Gastroesophageal sphincter (tissue), 3 donors: ENCODE results near the gene SAMD5.

Experiments
- POLR2A ChIP-seq, 2 donors: fragments of 450-650 bp; IDR thresholded peaks; one replicate each; pipeline ENCODE4 v1.6.1; 2017; ENCODE audit warnings: antibody characterized with exemption in 2 of 2, mild to moderate bottlenecking in 2 of 2, moderate library complexity in 1 of 2
- POLR2AphosphoS5 ChIP-seq: sonication (generic); formaldehyde crosslinking; IDR thresholded peaks from one replicate; pipeline ENCODE4 v1.6.1; 2017; ENCODE audit warnings: antibody characterized with exemption
- TF ChIP-seq, protein P1 (sequence below), 4 experiments: fragments of 200-600 bp in 2 of 4; fragments of 450-650 bp in 2 of 4; sonication (generic) in 1 of 4; IDR thresholded peaks; one replicate each; pipeline ENCODE4 v1.5.1; 2017 to 2019; ENCODE audit warnings: antibody characterized with exemption in 4 of 4, mild to moderate bottlenecking in 2 of 4, moderate library complexity in 2 of 4

DNA sequence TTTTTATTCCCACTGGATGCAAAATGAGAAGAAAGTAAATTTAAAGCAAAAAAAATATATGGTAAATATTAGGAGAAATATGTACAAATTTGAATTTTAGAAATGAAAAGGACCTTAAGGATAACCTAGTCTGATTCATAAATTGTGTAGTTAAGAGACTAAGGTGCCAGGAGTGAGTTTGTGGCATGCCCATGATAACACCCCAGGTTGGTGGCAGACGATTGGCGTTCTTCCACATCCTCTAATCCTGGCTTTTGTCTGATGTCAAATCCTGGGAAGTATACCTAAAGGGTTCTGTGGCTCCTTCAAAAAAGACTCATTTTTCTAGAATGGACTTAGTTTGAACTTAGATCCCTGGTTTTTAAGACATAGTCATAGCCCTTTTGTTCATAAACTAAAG is 62.2 kb downstream of the SAMD5 start:
- no peak for TF ChIP-seq POLR2AphosphoS5
- TF ChIP-seq, protein P1, sequence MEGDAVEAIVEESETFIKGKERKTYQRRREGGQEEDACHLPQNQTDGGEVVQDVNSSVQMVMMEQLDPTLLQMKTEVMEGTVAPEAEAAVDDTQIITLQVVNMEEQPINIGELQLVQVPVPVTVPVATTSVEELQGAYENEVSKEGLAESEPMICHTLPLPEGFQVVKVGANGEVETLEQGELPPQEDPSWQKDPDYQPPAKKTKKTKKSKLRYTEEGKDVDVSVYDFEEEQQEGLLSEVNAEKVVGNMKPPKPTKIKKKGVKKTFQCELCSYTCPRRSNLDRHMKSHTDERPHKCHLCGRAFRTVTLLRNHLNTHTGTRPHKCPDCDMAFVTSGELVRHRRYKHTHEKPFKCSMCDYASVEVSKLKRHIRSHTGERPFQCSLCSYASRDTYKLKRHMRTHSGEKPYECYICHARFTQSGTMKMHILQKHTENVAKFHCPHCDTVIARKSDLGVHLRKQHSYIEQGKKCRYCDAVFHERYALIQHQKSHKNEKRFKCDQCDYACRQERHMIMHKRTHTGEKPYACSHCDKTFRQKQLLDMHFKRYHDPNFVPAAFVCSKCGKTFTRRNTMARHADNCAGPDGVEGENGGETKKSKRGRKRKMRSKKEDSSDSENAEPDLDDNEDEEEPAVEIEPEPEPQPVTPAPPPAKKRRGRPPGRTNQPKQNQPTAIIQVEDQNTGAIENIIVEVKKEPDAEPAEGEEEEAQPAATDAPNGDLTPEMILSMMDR (IDR thresholded peaks at IDR 0.05): no peak
- TF ChIP-seq POLR2A (IDR thresholded peaks at IDR 0.05): no peak
